Esophagus squamous epithelium (tissue), 4 donors: ENCODE results near the gene OR9G4.

Experiments used
- POLR2A ChIP-seq, 4 donors: fragments of 450-650 bp; IDR thresholded peaks; one replicate each; pipeline ENCODE4 v1.6.1; 2017; ENCODE audit warnings: antibody characterized with exemption in 4 of 4, mild to moderate bottlenecking in 4 of 4, moderate library complexity in 3 of 4
- TF ChIP-seq, protein P1 (sequence below), 6 experiments: fragments of 450-650 bp in 4 of 6; fragments of 200-600 bp in 2 of 6; sonication (generic) in 2 of 6; IDR thresholded peaks; one replicate each; pipeline ENCODE4 v1.5.1; 2016 to 2019; ENCODE audit warnings: antibody characterized with exemption in 6 of 6, mild to moderate bottlenecking in 4 of 6, moderate library complexity in 4 of 6

DNA sequence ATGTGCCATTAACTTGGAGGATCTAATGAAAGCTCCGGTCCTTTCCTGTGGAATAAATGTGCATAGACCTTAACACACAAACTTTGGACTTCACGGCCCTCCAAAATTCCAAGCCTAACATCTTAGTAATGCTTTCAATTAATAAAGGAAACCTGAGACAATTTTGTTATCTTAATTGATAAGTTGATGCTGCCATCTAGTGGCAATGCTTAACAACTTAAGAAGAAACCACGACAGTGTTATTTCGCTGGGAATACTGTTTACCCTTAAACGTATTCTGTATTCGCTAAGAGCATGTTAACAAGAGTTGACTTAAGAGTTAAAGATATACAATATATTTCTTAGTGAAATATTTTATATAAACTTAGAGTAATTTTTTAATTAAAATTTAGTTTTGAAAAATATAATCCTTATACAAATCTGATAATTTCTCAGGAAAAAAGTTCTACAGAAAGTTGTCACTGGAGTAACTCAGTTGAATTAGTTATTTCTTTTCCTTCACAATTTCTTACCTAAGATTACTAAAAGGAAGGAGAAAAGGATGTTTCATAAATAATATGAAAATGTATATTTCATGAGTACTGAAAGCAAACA lies 35.0 kb upstream of the OR9G4 start:
- TF ChIP-seq, protein P1, sequence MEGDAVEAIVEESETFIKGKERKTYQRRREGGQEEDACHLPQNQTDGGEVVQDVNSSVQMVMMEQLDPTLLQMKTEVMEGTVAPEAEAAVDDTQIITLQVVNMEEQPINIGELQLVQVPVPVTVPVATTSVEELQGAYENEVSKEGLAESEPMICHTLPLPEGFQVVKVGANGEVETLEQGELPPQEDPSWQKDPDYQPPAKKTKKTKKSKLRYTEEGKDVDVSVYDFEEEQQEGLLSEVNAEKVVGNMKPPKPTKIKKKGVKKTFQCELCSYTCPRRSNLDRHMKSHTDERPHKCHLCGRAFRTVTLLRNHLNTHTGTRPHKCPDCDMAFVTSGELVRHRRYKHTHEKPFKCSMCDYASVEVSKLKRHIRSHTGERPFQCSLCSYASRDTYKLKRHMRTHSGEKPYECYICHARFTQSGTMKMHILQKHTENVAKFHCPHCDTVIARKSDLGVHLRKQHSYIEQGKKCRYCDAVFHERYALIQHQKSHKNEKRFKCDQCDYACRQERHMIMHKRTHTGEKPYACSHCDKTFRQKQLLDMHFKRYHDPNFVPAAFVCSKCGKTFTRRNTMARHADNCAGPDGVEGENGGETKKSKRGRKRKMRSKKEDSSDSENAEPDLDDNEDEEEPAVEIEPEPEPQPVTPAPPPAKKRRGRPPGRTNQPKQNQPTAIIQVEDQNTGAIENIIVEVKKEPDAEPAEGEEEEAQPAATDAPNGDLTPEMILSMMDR (IDR thresholded peaks at IDR 0.05) = peak in 5 of 6 experiments; percentile 29 to 54 (median 40)
- TF ChIP-seq POLR2A (IDR thresholded peaks at IDR 0.05) = no peak
